Natural killer cell (primary cell): ENCODE measurements around the gene PMEL. TPM values are rescaled to one million over a fixed set of nuclear protein-coding genes. Genes with fewer than 3 reads are reported as not detected.
"Not testable (repeated sequence)": the region's sequence is repeated elsewhere in the genome, so short reads cannot be mapped to it uniquely, and the experiment has no call there.

ENCODE experiments used
- ATAC-seq, 3 donors: fragments of 150-1000 bp in 2 of 3; fragments of 200-7000 bp in 1 of 3; cut with Tn5 transposase; 1 replicate in 1 of 3; 2 replicates in 2 of 3; pipeline ENCODE4 v1.10.0; 2021; ENCODE audit warnings: mild to moderate bottlenecking in 2 of 3, moderate library complexity in 2 of 3
- DNase-seq, 2 donors: peaks; one replicate each; pipeline versions ENCODE4 v3.0.0 to v3.0.0-alpha.2; 2013 to 2021; ENCODE audit warnings: mixed read lengths in 1 of 2
- H3K27ac ChIP-seq: one replicate; pipeline ENCODE4 v1.5.1; 2013; ENCODE audit warnings: mild to moderate bottlenecking, low read length
- H3K27me3 ChIP-seq: one replicate; pipeline ENCODE4 v1.6.1; 2013; ENCODE audit warnings: low read length; ENCODE audit not compliant: control insufficient read depth, insufficient read depth
- H3K36me3 ChIP-seq: one replicate; pipeline ENCODE4 v1.6.1; 2013; ENCODE audit warnings: low read length; ENCODE audit not compliant: control insufficient read depth, insufficient read depth
- H3K4me1 ChIP-seq: one replicate; pipeline ENCODE4 v1.6.1; 2013; ENCODE audit warnings: low read length; ENCODE audit not compliant: control insufficient read depth, insufficient read depth
- H3K4me3 ChIP-seq: one replicate; pipeline ENCODE4 v1.5.1; 2013; ENCODE audit warnings: low read length
- H3K9me3 ChIP-seq: one replicate; pipeline ENCODE4 v1.6.1; 2013; ENCODE audit warnings: low read length; ENCODE audit not compliant: control insufficient read depth, insufficient read depth
- H3K27ac Mint-ChIP-seq, 2 donors: one replicate each; pipeline ENCODE4 v1.8.0; 2022; ENCODE audit warnings: mild to moderate bottlenecking in 2 of 2, mixed read lengths in 2 of 2, moderate library complexity in 1 of 2
- H3K27me3 Mint-ChIP-seq, 2 donors: one replicate each; pipeline ENCODE4 v1.8.0; 2022; ENCODE audit warnings: low read depth in 2 of 2, mixed read lengths in 2 of 2
- H3K36me3 Mint-ChIP-seq: one replicate; pipeline ENCODE4 v1.8.0; 2022; ENCODE audit warnings: mixed read lengths
- H3K4me1 Mint-ChIP-seq, 2 donors: one replicate each; pipeline ENCODE4 v1.8.0; 2022; ENCODE audit warnings: mixed read lengths in 2 of 2
- H3K4me3 Mint-ChIP-seq: one replicate; pipeline ENCODE4 v1.8.0; 2022; ENCODE audit warnings: mild to moderate bottlenecking, moderate library complexity, mixed read lengths
- H3K9me3 Mint-ChIP-seq, 2 donors: one replicate each; pipeline ENCODE4 v1.8.0; 2022; ENCODE audit warnings: mixed read lengths in 2 of 2
- WGBS: methylation state at CpG from one replicate; pipeline ENCODE4 v1.1.7; 2013; ENCODE audit warnings: missing lambda C conversion rate; ENCODE audit not compliant: insufficient coverage; 5-methylcytosine and 5-hydroxymethylcytosine counted together
- intact Hi-C: fragments of 100-400 bp; cut with micrococcal nuclease; formaldehyde crosslinking; loops from one replicate; pipeline ENCODE4 v1.14.2; 2022
- total RNA-seq, 4 donors: library from RNA; stranded (reverse); fragments of 120-200 nt in 1 of 4; gene quantifications; one replicate each; pipeline versions ENCODE4 v1.2.3 to v1.2.4, GENCODE V29; 2013 to 2022
- TF ChIP-seq, protein P1 (sequence below): fragments of 200-600 bp; IDR thresholded peaks from one replicate; pipeline ENCODE4 v1.8.0; 2022; ENCODE audit warnings: antibody characterized with exemption

Gene PMEL
- total RNA-seq, 3 donors from 2014 or later (not counting 1 experiment from before 2014, with no cell fraction given): 0.35 TPM; not detected in 2

DNA sequence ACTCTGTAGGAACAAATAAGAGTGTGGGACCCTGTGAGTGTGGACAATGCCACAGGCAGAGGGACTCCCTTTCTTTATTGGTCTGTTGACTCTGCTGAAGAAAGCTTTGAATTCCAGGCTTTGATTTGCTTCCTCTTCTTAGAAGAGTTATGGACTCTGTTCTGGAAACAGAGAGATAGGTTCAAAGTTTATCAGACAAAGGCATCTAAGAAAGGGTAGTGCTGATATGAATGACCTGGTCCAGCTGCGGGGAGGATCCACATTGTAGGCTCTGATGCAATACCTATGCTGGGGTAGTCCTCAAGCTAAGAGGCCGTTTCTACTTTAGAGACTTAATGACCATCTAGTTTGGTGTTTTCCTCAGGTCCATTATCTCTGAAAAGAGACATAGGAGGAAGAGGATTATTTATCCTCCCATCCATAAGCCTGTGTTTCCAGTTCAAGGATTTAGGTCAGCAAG lies 44.3 kb upstream of the PMEL start:
- no peaks in the 10 kb centered on the region for H3K36me3 ChIP-seq
- peaks cover 7 to 19% of the 10 kb centered on the region in 2 donors for H3K4me1 Mint-ChIP-seq
- H3K36me3 Mint-ChIP-seq: no peaks in the 10 kb centered on the region
- 81% methylated on average over 2 of the region's 2 CpGs for WGBS
- DNase-seq (no peak), ATAC-seq (no peak)
- H3K27me3 Mint-ChIP-seq: no peaks in the 10 kb centered on the region
- H3K27ac Mint-ChIP-seq: no peak overlapping the region
- intact Hi-C loops: no loop called here
- H3K4me3 ChIP-seq: no peak overlapping the region
- H3K4me1 ChIP-seq: peaks cover 12% of the 10 kb centered on the region
- no peaks in the 10 kb centered on the region for H3K9me3 ChIP-seq
- no peaks in the 10 kb centered on the region for H3K27me3 ChIP-seq
- H3K4me3 Mint-ChIP-seq: peak overlapping the region; percentile 28
- no peak overlapping the region for H3K27ac ChIP-seq
- H3K9me3 Mint-ChIP-seq: no peaks in the 10 kb centered on the region
- TF ChIP-seq, protein P1, sequence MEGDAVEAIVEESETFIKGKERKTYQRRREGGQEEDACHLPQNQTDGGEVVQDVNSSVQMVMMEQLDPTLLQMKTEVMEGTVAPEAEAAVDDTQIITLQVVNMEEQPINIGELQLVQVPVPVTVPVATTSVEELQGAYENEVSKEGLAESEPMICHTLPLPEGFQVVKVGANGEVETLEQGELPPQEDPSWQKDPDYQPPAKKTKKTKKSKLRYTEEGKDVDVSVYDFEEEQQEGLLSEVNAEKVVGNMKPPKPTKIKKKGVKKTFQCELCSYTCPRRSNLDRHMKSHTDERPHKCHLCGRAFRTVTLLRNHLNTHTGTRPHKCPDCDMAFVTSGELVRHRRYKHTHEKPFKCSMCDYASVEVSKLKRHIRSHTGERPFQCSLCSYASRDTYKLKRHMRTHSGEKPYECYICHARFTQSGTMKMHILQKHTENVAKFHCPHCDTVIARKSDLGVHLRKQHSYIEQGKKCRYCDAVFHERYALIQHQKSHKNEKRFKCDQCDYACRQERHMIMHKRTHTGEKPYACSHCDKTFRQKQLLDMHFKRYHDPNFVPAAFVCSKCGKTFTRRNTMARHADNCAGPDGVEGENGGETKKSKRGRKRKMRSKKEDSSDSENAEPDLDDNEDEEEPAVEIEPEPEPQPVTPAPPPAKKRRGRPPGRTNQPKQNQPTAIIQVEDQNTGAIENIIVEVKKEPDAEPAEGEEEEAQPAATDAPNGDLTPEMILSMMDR: no peak

DNA sequence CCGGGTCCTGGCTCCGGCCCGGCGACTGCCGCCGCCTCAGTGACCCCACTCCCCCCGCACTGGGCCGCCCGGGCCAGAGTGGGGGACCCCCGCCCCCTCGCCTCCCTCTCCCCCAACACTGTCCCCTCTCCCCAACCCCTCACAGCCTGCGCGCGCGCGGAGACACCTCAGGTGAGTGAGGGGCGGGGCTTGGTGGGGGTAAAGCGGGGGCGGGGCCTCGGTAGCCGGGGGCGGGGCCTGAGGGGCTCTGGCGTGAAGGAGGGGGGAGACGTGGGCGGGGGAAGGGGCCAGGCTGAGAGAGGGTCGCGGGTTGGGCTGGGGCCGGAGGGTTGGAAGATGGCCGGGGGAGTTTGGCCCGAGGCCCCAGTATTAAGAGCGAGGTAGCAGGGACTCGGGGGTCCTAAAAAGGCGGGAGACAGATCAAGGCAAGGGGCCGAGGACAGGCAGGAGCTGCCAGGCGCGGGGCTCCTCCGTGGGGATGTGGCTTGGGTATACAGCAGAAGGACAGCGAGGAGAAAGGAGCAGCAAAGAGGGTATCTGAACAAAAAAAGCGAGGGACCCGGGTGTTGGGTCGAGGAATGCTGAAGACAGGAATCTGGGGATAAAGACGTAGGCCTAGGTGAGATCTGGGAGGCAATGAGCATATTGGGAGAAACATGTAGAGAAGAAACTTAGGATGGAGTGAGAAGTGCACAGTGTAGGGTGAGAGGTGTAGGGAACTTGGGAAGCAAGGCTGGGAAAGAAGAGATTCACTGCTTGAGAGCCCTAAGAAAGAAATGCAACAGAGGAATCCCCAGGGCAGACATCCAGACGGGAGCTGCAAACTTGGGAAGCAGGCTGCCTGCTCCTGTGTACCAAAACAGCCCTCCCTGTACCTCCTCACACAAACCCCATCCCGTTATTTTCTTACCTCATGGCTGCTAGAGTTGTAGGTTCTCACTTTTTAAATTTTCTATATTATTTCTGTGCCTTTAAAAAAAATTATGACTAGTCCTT lies 42.0 kb upstream of the PMEL start:
- 7% methylated on average over 31 of the region's 44 CpGs for WGBS
- Histone ChIP-seq H3K4me3 (peak overlapping the region; percentile 53), H3K36me3 (peaks cover 3% of the 10 kb centered on the region), H3K27ac (peak overlapping the region; percentile 2), H3K4me1 (peaks cover 12% of the 10 kb centered on the region), H3K27me3 (no peaks in the 10 kb centered on the region), H3K9me3 (no peaks in the 10 kb centered on the region)
- H3K4me3 Mint-ChIP-seq: peak overlapping the region; percentile 89
- TF ChIP-seq, protein P1: no peak
- H3K27ac Mint-ChIP-seq: peak overlapping the region; percentile 57 to 69
- H3K9me3 Mint-ChIP-seq: no peaks in the 10 kb centered on the region
- peaks cover 7 to 19% of the 10 kb centered on the region in 2 donors for H3K4me1 Mint-ChIP-seq
- intact Hi-C loops: no loop called here
- ATAC-seq: peak; percentile 74 to 88 (median 85)
- no peaks in the 10 kb centered on the region for H3K27me3 Mint-ChIP-seq
- no peaks in the 10 kb centered on the region for H3K36me3 Mint-ChIP-seq
- peak; percentile 51 to 79 for DNase-seq

DNA sequence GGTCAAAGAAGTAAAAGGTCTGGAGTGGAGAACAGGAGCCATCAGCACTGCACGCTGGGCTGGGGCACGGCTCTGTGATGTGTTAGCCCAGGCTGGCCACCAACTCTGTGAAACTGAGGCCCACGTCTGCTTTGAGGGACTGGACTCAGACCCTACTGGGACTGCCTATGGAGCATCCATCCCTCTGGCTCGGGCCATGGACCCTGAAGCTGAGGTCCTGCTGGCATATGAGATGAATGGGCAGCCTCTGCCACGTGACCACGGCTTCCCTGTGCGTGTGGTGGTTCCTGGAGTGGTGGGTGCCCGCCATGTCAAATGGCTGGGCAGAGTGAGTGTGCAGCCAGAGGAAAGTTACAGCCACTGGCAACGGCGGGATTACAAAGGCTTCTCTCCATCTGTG lies 38.4 kb upstream of the PMEL start:
- H3K4me3 Mint-ChIP-seq: no peak overlapping the region
- no peak for DNase-seq
- no peaks in the 10 kb centered on the region for H3K27me3 ChIP-seq
- H3K36me3 ChIP-seq: peaks cover 3% of the 10 kb centered on the region
- no peak for ATAC-seq
- H3K27me3 Mint-ChIP-seq: no peaks in the 10 kb centered on the region
- intact Hi-C loops: no loop called here
- no peaks in the 10 kb centered on the region for H3K9me3 Mint-ChIP-seq
- no peak overlapping the region for H3K27ac ChIP-seq
- no peak overlapping the region for H3K4me3 ChIP-seq
- H3K4me1 Mint-ChIP-seq: peaks cover 7 to 19% of the 10 kb centered on the region in 2 donors
- H3K9me3 ChIP-seq: no peaks in the 10 kb centered on the region
- no peaks in the 10 kb centered on the region for H3K36me3 Mint-ChIP-seq
- TF ChIP-seq, protein P1: no peak
- 94% methylated on average over 10 of the region's 10 CpGs for WGBS
- peak overlapping the region; percentile 22 to 38 for H3K27ac Mint-ChIP-seq
- peaks cover 12% of the 10 kb centered on the region for H3K4me1 ChIP-seq

DNA sequence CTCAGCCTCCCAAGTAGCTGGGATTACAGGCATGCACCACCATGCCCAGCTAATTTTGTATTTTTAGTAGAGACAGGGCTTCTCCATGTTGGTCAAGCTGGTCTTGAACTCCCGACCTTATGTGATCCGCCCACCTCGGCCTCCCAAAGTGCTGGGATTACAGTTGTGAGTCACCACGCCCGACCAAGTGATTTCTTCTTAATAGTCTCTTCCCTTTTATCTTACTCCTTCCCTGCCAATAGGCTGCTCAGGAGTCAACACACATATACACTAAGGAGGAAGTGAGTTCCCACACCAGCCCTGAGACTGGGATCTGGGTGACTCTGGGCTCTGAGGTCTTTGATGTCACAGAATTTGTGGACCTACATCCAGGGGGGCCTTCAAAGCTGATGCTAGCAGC lies 37.5 kb upstream of the PMEL start:
- peaks cover 7 to 13% of the 10 kb centered on the region in 2 donors for H3K4me1 Mint-ChIP-seq
- H3K27me3 Mint-ChIP-seq, H3K27ac ChIP-seq, intact Hi-C loops, ATAC-seq, H3K4me3 Mint-ChIP-seq, H3K27me3 ChIP-seq, H3K9me3 ChIP-seq, H3K36me3 ChIP-seq, H3K27ac Mint-ChIP-seq, H3K9me3 Mint-ChIP-seq, DNase-seq, H3K4me3 ChIP-seq, H3K36me3 Mint-ChIP-seq: not testable (repeated sequence)
- WGBS: 94% methylated on average over 5 of the region's 5 CpGs
- peaks cover 12% of the 10 kb centered on the region for H3K4me1 ChIP-seq
